ENCODE measurements around the gene VIL1. TPM values are rescaled to one million over a fixed set of nuclear protein-coding genes. Genes with fewer than 3 reads are reported as not detected.

The VIL1 gene
- polyA plus RNA-seq, 1 donor (not counting 4 experiments of a cell fraction or from before 2014, with no cell fraction given): not detected

DNA sequence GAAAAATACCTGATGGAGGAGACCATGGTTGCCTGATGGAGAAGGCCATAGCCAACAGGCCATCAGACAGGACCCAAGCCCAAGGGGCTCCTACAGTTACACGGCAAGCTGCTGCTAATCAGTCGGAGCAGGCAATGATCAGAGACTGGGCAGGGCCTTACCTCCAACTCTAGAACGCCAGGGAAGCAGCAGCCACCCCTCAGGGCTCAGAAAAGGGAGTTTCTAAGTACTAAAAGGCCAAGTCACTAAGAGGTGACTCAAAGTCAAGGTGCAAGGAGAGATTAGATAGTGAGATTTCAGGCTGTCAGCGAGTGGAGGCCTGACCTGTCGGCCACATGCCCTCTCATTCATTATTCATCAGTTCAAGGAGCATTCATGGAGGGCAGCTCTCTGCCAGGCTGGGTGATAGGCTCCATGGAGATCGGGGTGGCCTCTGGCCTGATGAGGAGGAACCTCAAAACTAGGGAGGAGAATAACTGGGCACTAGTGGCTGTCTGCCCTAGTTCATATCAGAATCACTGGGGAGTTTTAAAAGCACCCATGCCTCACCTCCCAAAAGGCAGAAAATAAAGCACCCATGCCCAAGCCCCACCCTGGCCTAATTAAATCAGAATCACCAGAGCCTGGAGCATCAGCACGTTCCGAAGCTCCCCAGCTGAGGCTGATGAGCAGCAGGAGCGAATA lies 3.6 kb downstream of the VIL1 start:
- Histone ChIP-seq H2AFZ (ENCODE audit: control insufficient read depth, low read length) (no peak overlapping the region), H3K4me1 (ENCODE audit: control insufficient read depth, extremely low read depth, insufficient read depth, low read length) (peaks cover 4% of the 10 kb centered on the region), H3K79me2 (ENCODE audit: control insufficient read depth, insufficient read depth, low read length) (no peaks in the 10 kb centered on the region), H3K4me2 (ENCODE audit: control insufficient read depth, extremely low read depth, insufficient read depth, low read depth, low read length) (no peak overlapping the region), H4K20me1 (ENCODE audit: control insufficient read depth, extremely low read depth, insufficient read depth, low read length) (no peaks in the 10 kb centered on the region), H3K9ac (ENCODE audit: control insufficient read depth, extremely low read depth, insufficient read depth, low read length) (no peak overlapping the region), H3K27ac (ENCODE audit: control insufficient read depth, insufficient read depth, low read length) (no peak overlapping the region), H3K36me3 (ENCODE audit: control insufficient read depth in 2 of 2, extremely low read depth in 1 of 2, insufficient read depth in 2 of 2, low read length in 2 of 2) (no peaks in the 10 kb centered on the region), H3K4me3 (ENCODE audit: control insufficient read depth in 2 of 3, extremely low read depth in 1 of 3, insufficient read depth in 2 of 3, low read depth in 1 of 3, low read length in 3 of 3) (no peak overlapping the region), H3K27me3 (ENCODE audit: control insufficient read depth, extremely low read depth, insufficient read depth, low read length) (no peaks in the 10 kb centered on the region), H3K9me3 (ENCODE audit: control insufficient read depth, low read depth, low read length) (no peaks in the 10 kb centered on the region), H3K9me1 (ENCODE audit: control insufficient read depth, extremely low read depth, insufficient read depth, low read length) (no peaks in the 10 kb centered on the region)
- DNase-seq (ENCODE audit: low read depth, low spot score) (no peak), FAIRE-seq (no peak)
- TF ChIP-seq, protein P1, sequence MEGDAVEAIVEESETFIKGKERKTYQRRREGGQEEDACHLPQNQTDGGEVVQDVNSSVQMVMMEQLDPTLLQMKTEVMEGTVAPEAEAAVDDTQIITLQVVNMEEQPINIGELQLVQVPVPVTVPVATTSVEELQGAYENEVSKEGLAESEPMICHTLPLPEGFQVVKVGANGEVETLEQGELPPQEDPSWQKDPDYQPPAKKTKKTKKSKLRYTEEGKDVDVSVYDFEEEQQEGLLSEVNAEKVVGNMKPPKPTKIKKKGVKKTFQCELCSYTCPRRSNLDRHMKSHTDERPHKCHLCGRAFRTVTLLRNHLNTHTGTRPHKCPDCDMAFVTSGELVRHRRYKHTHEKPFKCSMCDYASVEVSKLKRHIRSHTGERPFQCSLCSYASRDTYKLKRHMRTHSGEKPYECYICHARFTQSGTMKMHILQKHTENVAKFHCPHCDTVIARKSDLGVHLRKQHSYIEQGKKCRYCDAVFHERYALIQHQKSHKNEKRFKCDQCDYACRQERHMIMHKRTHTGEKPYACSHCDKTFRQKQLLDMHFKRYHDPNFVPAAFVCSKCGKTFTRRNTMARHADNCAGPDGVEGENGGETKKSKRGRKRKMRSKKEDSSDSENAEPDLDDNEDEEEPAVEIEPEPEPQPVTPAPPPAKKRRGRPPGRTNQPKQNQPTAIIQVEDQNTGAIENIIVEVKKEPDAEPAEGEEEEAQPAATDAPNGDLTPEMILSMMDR (optimal IDR thresholded peaks at IDR 0.05 in 1 of 3, IDR thresholded peaks at IDR 0.05 in 1 of 3, conservative IDR thresholded peaks at IDR 0.05 in 1 of 3; ENCODE audit: extremely low read depth in 1 of 3, insufficient read depth in 2 of 3, low read length in 3 of 3): no peak
- no peak for TF ChIP-seq EZH2 (IDR thresholded peaks at IDR 0.05; ENCODE audit: low read length)
- dilution Hi-C loops (cut with MboI; ENCODE audit: extremely low pct_ligation_motif_present, low sequenced_read_pairs): no loop called here

DNA sequence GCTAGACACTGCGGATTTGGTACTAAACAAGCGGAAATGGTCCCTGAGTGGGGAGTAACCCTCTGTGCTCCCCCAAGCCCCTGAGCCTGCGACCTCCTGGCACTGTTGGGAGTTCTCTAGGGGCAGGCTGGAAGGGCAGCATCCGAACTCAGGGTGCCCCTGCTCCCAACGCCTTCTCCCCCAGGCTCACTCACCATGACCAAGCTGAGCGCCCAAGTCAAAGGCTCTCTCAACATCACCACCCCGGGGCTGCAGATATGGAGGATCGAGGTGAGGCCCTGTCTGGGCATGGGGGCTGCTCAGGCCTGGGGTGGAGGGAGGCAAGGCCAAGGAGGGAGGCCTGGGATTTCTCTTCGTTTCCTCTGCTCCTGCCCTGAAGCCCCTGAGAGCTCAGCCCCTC lies 4.7 kb downstream of the VIL1 start:
- Histone ChIP-seq H3K9me3 (ENCODE audit: control insufficient read depth, low read depth, low read length) (no peaks in the 10 kb centered on the region), H2AFZ (ENCODE audit: control insufficient read depth, low read length) (no peak overlapping the region), H3K4me1 (ENCODE audit: control insufficient read depth, extremely low read depth, insufficient read depth, low read length) (peaks cover 4% of the 10 kb centered on the region), H3K4me3 (ENCODE audit: control insufficient read depth in 2 of 3, extremely low read depth in 1 of 3, insufficient read depth in 2 of 3, low read depth in 1 of 3, low read length in 3 of 3) (no peak overlapping the region), H3K4me2 (ENCODE audit: control insufficient read depth, extremely low read depth, insufficient read depth, low read depth, low read length) (no peak overlapping the region), H3K9ac (ENCODE audit: control insufficient read depth, extremely low read depth, insufficient read depth, low read length) (no peak overlapping the region), H3K36me3 (ENCODE audit: control insufficient read depth in 2 of 2, extremely low read depth in 1 of 2, insufficient read depth in 2 of 2, low read length in 2 of 2) (no peaks in the 10 kb centered on the region), H3K27ac (ENCODE audit: control insufficient read depth, insufficient read depth, low read length) (no peak overlapping the region), H4K20me1 (ENCODE audit: control insufficient read depth, extremely low read depth, insufficient read depth, low read length) (no peaks in the 10 kb centered on the region), H3K79me2 (ENCODE audit: control insufficient read depth, insufficient read depth, low read length) (no peaks in the 10 kb centered on the region), H3K9me1 (ENCODE audit: control insufficient read depth, extremely low read depth, insufficient read depth, low read length) (no peaks in the 10 kb centered on the region), H3K27me3 (ENCODE audit: control insufficient read depth, extremely low read depth, insufficient read depth, low read length) (no peaks in the 10 kb centered on the region)
- dilution Hi-C loops (cut with MboI; ENCODE audit: extremely low pct_ligation_motif_present, low sequenced_read_pairs): no loop called here
- no peak for FAIRE-seq
- no peak for TF ChIP-seq EZH2 (IDR thresholded peaks at IDR 0.05; ENCODE audit: low read length)
- TF ChIP-seq, protein P1 (optimal IDR thresholded peaks at IDR 0.05 in 1 of 3, IDR thresholded peaks at IDR 0.05 in 1 of 3, conservative IDR thresholded peaks at IDR 0.05 in 1 of 3; ENCODE audit: extremely low read depth in 1 of 3, insufficient read depth in 2 of 3, low read length in 3 of 3): no peak
- no peak for DNase-seq (ENCODE audit: low read depth, low spot score)
